Pancreas (tissue), 10 donors: ENCODE measurements around the gene C11orf98. TPM values are rescaled to one million over a fixed set of nuclear protein-coding genes. Genes with fewer than 3 reads are reported as not detected.
A peak's percentile ranks its signal among the peaks of the same experiment; 100 is the strongest.
"Not testable (repeated sequence)": the region's sequence is repeated elsewhere in the genome, so short reads cannot be mapped to it uniquely, and the experiment has no call there.

ENCODE experiments used
- ATAC-seq, 4 donors: fragments of 200-7000 bp; cut with Tn5 transposase; one replicate each; pipeline versions ENCODE4 v1.8.0 to v1.9.1; 2020; ENCODE audit warnings: mild to moderate bottlenecking in 4 of 4, moderate library complexity in 4 of 4
- DNase-seq, 6 donors: peaks; one replicate each; pipeline ENCODE4 v3.0.0-alpha.2; 2020
- FAIRE-seq: peaks from 2 replicates; lab custom pipeline; 2012; peaks lifted over from hg19 to GRCh38; lab: Jason Lieb, UNC
- H3K27ac ChIP-seq, 4 donors: fragments of 200-600 bp; sonication (generic); 1 replicate in 3 of 4; 2 replicates in 1 of 4; pipeline versions ENCODE4 v1.5.0 to v1.8.0; 2020
- H3K27me3 ChIP-seq, 4 donors: fragments of 200-600 bp; one replicate each; pipeline ENCODE4 v1.8.0; 2021
- H3K36me3 ChIP-seq, 3 donors: fragments of 200-600 bp; sonication (generic) in 1 of 3; one replicate each; pipeline versions ENCODE4 v1.5.0 to v1.8.0; 2020 to 2021
- H3K4me1 ChIP-seq, 3 donors: fragments of 200-600 bp; one replicate each; pipeline ENCODE4 v1.8.0; 2021
- H3K4me3 ChIP-seq, 4 donors: fragments of 200-600 bp; sonication (generic) in 2 of 4; one replicate each; pipeline versions ENCODE4 v1.5.0 to v1.8.0; 2020 to 2021
- H3K9me3 ChIP-seq, 4 donors: fragments of 200-600 bp; one replicate each; pipeline ENCODE4 v1.8.0; 2021
- CTCF ChIP-seq, 4 donors: fragments of 200-600 bp; sonication (generic) in 3 of 4; IDR thresholded peaks; one replicate each; pipeline versions ENCODE4 v1.5.0 to v1.8.0; 2021; ENCODE audit warnings: antibody characterized with exemption in 4 of 4
- WGBS, 2 donors: extraction: QIAGEN DNeasy Blood & Tissue Kit; methylation state at CpG; one replicate each; pipeline ENCODE4 v1.1.7; 2013; 5-methylcytosine and 5-hydroxymethylcytosine counted together
- intact Hi-C, 3 donors: fragments of 100-400 bp; cut with DNase I; formaldehyde crosslinking; loops; one replicate each; pipeline versions ENCODE4 v1.11.1 to v1.14.2; 2022
- polyA plus RNA-seq, 2 donors: library from polyadenylated mRNA; stranded (reverse); fragments of 200-250 nt; gene quantifications; one replicate each; pipeline ENCODE4 v1.2.3, GENCODE V29; 2013
- total RNA-seq, 6 donors: library from RNA; stranded (reverse); fragmentation: NEBNext Ultra II Directional in 4 of 6; extraction: Animal tissue kit (Norgen Biotek cat#: 25700) in 4 of 6; gene quantifications; one replicate each; pipeline versions ENCODE4 v1.2.1 to v1.2.4, GENCODE V29; 2021 to 2023
- donor health status: healthy with polysubstance abuse.
- donor health status: DM: no; HTN: no; CAD: no; lungs with moderate emphysema.
- donor health status: DM: no; HTN: no; CAD: no.
- donor health status: control.
- donor health status: control.
- donor health status: Bipolar disorder and iron deficiency.
- donor health status: DM: yes; HTN: yes; CAD: no.
- donor health status: DM: no; HTN: no; CAD: no.
- donor health status: DM: no; HTN: no; CAD: no.
- donor health status: DM: yes; HTN: yes; CAD: no.

C11orf98 gene
- total and polyA plus RNA-seq, 8 donors, result 13.2 to 70.8 (median 18.3) TPM

GRCh38 chr11:62707277-62707861 lies 42.4 kb upstream of the C11orf98 start, which contains the start of the genes BSCL2 and GNG3:
BSCL2 (minus strand) TSS chr11:62707424; CDS start chr11:62707195, 229 bp downstream.
GNG3 (plus strand) TSS chr11:62707676; CDS start chr11:62708296, 620 bp downstream.
- ATAC-seq, result no peak
- Histone ChIP-seq H3K36me3 (no peaks in the 10 kb centered on the region), H3K27ac (peak within 1 kb of the TSS; percentile 56 to 96 (median 88)), H3K9me3 (no peaks in the 10 kb centered on the region), H3K4me3 (peak within 1 kb of the TSS; percentile 36 to 73 (median 56)), H3K27me3 (no peaks in the 10 kb centered on the region), H3K4me1 (peaks cover 31 to 47% (median 32%) of the 10 kb centered on the region in 3 donors)
- 76% methylated on average over 10 of the region's 10 CpGs for WGBS, 2 donors
- intact Hi-C loops, result no loop called here
- no peak for TF ChIP-seq CTCF (IDR thresholded peaks at IDR 0.05)
- FAIRE-seq, result no peak
- peak in 5 of 6 donors; percentile 34 to 74 (median 41) for DNase-seq

DNA sequence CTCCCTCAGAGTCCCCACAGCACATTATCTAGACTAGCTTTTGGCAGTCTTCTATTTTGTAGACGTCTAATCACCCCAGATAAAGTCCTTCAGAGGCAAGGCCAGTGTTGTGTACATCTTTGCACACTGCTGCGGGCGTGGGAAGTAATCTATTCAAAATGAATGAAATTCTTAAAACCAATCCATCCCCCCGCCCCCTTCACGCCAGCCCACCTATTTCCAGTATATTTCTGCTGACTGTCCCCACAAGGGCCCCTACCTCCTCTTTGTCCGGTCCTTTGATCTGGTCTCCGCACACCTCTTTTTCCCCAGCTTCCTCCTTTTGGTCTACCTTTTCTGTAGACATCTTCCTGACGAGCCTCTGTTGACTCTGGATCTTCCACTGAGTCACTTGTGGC lies 41.8 kb upstream of the C11orf98 start:
- no peaks in the 10 kb centered on the region for H3K27me3 ChIP-seq
- H3K27ac ChIP-seq, result peak overlapping the region; percentile 56 to 90 (median 84)
- 54 to 56% methylated on average over 8 of the region's 8 CpGs for WGBS, 2 donors
- no peak for TF ChIP-seq CTCF (IDR thresholded peaks at IDR 0.05)
- FAIRE-seq, result no peak
- DNase-seq, result peak in 2 of 6 donors; percentile 26 to 29
- no peaks in the 10 kb centered on the region for H3K36me3 ChIP-seq
- H3K9me3 ChIP-seq, result no peaks in the 10 kb centered on the region
- peak overlapping the region in 3 of 4 donors; percentile 36 to 73 (median 62) for H3K4me3 ChIP-seq
- intact Hi-C loops, result no loop called here
- ATAC-seq, result no peak
- peaks cover 27 to 42% (median 28%) of the 10 kb centered on the region in 3 donors for H3K4me1 ChIP-seq

- 2% methylated on average over 59 to 73 of the region's 73 CpGs for WGBS, 2 donors
- peak; percentile 92 to 99 (median 96) for DNase-seq
- peak overlapping the region; percentile 82 to 90 (median 88) for H3K27ac ChIP-seq
- H3K27me3 ChIP-seq, result no peaks in the 10 kb centered on the region
- no peak for TF ChIP-seq CTCF (IDR thresholded peaks at IDR 0.05)
- H3K36me3 ChIP-seq, result peaks cover 0 to 4% (median 0%) of the 10 kb centered on the region in 3 donors
- H3K9me3 ChIP-seq, result no peaks in the 10 kb centered on the region
- ATAC-seq, result peak; percentile 84 to 91 (median 88)
- peak overlapping the region; percentile 50 to 73 (median 58) for H3K4me3 ChIP-seq
- intact Hi-C loops, result no loop called here
- no peak for FAIRE-seq
- peaks cover 20 to 35% (median 22%) of the 10 kb centered on the region in 3 donors for H3K4me1 ChIP-seq
Observed at GRCh38 chr11:62705880-62706849, 41.2 kb upstream of the C11orf98 start.

DNA sequence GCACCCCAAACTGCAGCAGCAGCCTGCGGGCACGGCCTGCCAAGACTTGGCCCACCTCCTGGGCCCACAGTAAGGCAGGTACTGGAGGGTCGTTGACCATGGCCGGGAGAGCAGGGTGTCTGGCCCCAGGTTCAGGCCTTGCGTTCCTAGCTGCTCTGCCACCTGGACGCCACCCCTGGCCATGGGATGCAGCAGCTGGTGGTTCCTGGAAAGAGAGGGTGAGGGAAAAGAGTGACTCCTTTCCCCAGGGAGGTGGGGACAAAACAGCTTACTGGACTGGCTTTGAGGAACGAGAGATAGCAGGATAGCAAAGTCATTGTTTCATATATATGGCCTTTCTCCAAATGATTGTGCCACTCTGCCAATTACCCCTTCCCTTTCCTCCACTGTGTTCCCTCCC lies 40.4 kb upstream of the C11orf98 start:
- H3K27ac ChIP-seq, result peak overlapping the region; percentile 82 to 90 (median 88)
- no peak for TF ChIP-seq CTCF (IDR thresholded peaks at IDR 0.05)
- DNase-seq (peak; percentile 47 to 78 (median 60)), ATAC-seq (peak; percentile 5 to 24 (median 8)), FAIRE-seq (no peak)
- no peaks in the 10 kb centered on the region for H3K27me3 ChIP-seq
- H3K4me3 ChIP-seq, result peak overlapping the region in 3 of 4 donors; percentile 50 to 73 (median 62)
- WGBS, 2 donors, result 8 to 14% methylated on average over 7 of the region's 7 CpGs
- no peaks in the 10 kb centered on the region for H3K9me3 ChIP-seq
- peaks cover 0 to 8% (median 0%) of the 10 kb centered on the region in 3 donors for H3K36me3 ChIP-seq
- peaks cover 20 to 31% (median 22%) of the 10 kb centered on the region in 3 donors for H3K4me1 ChIP-seq
- intact Hi-C loops, result no loop called here

DNA sequence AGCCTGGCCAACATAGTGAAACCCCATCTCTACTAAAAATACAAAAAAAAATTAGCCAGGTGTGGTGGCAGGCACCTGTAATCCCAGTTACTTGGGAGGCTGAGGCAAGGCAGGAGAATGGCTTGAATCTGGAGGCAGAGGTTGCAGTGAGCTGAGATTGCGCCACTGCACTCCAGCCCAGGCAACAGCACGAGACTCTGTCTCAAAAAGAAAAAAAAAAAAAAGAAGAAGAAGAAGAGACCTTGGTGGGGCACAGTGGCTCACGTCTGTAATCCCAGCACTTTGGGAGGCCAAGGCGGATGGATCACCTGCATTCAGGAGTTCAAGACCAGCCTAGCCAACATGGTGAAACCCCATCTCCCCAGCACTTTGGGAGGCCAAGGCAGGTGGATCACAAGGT lies 38.9 kb upstream of the C11orf98 start:
- intact Hi-C loops, H3K4me3 ChIP-seq, H3K27me3 ChIP-seq, ATAC-seq, H3K36me3 ChIP-seq, FAIRE-seq, H3K27ac ChIP-seq, DNase-seq, H3K9me3 ChIP-seq: not testable (repeated sequence)
- peaks cover 15 to 26% (median 22%) of the 10 kb centered on the region in 3 donors for H3K4me1 ChIP-seq
- 86 to 98% methylated on average over 4 of the region's 4 CpGs for WGBS, 2 donors
